ENCODE data around the gene HES4.
A peak's percentile ranks its signal among the peaks of the same experiment; 100 is the strongest.

The HES4 gene

DNA sequence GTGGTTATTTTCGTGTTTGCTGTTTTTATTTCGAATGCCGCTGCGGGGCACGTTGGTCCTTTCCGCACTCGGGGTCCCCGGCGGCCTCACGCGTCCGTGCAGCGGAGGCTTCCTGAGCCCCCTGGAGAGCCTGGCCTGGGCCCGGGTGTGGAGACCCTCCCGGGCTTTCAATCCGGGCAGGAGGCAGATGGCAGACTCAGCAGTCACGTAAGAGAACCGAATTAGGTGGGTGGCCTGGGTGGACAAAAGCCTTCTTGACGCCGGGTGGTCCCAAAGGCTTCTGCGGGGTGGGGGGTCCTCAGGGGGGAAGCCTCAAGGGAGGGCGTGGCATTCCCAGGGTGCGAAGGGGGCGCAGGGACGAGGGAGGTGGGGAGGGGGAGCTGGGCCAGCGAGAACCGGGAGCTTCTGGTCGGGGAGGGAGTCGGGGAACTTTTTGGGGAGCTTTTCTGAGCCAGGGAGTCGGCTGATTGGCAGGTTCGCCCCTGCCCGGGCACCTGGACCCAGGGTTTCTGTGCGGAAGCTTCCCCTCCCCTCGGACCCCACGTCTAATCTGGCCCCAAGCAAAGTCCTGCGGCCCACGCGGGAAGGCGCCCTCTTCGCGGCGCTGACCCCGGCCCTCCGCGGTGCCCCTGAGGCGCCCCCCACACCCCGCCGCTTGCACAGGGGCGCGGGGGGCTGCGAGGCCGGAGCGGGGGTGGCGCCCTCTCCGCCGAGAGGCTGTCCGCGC is 1.3 kb upstream of the HES4 start:
- DNase-seq (ENCODE audit: low read depth in 2 of 2), result no peak
- TF ChIP-seq, protein P1, sequence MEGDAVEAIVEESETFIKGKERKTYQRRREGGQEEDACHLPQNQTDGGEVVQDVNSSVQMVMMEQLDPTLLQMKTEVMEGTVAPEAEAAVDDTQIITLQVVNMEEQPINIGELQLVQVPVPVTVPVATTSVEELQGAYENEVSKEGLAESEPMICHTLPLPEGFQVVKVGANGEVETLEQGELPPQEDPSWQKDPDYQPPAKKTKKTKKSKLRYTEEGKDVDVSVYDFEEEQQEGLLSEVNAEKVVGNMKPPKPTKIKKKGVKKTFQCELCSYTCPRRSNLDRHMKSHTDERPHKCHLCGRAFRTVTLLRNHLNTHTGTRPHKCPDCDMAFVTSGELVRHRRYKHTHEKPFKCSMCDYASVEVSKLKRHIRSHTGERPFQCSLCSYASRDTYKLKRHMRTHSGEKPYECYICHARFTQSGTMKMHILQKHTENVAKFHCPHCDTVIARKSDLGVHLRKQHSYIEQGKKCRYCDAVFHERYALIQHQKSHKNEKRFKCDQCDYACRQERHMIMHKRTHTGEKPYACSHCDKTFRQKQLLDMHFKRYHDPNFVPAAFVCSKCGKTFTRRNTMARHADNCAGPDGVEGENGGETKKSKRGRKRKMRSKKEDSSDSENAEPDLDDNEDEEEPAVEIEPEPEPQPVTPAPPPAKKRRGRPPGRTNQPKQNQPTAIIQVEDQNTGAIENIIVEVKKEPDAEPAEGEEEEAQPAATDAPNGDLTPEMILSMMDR (IDR thresholded peaks at IDR 0.05; ENCODE audit: low read depth, low read length), result no peak
- peak overlapping the region; percentile 54 to 64 for H3K4me3 ChIP-seq (replicated peaks in 1 of 2; ENCODE audit: low read depth in 2 of 2, low read length in 2 of 2)

DNA sequence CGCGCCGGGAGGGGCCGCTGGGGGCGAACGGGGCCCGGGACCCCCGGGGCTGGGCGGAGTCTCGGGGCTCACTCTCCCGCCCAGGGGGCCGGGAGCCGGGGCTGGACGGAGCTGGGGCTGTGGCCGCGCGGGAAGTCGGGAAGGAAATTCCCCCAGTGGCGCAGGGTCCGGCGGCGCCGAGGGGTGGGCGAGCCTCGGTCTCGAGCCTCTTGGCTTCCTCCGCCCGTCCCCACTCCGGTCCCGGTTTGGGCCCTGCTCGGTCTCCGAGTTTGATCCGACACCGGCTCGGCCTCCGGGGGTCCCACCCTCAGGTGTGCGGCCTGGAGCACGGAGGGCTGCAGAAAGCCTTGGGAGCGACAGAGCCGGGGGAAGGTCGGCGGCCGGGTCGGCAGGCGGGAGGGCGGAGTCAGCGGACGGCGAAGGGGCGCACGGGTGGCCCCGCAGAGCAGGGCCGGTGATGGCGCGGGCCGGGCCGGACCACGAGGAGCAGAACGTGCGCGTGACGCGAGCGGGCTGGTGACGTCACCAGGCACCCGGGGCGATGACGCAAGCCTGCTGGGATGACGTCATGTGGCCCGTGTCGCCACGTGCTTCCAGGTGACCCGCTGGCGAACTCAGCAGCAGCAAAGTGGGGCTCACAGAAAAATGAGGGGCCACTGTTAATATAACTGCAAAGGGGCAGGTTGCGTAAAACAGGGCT is 610 bp upstream of the HES4 start:
- peak overlapping the region; percentile 64 to 68 for H3K4me3 ChIP-seq (replicated peaks in 1 of 2; ENCODE audit: low read depth in 2 of 2, low read length in 2 of 2)
- TF ChIP-seq, protein P1 (IDR thresholded peaks at IDR 0.05; ENCODE audit: low read depth, low read length), result no peak
- peak; percentile 85 to 94 for DNase-seq (ENCODE audit: low read depth in 2 of 2)

DNA sequence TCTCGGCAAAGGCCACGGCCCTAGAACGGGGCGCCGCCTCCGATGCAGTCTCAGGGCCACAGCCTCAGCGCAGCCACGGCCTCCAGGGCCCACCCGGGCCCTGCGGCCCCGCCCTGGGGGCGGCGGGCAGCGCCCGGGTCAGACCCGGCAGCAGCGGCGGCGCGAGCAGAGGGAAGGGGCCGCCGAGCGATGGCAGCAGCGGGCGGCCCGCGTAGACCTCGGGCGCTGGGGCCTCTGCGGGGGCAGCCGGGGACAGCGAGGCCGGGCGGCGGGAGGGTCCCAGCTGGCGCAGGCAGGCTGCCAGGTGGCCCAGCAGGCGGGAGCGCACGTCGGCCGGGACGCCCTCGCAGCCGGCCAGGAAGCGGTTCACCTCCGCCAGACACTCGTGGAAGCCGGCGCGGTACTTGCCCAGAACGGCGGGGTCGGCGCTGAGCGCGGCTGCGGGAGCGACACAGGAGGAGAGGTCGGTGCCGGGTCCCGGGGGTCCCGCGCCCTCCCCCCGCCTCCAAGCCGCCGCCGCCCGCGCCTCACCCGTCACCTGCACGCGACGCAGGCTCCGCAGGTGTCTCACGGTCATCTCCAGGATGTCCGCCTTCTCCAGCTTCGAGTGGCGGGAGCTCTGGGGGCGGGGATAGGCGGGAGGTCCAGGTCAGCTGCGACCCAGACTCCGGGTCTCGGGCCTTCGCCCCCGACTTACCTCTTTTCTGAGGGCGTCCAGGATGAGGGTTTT is 737 bp downstream of the HES4 start:
- TF ChIP-seq, protein P1 (IDR thresholded peaks at IDR 0.05; ENCODE audit: low read depth, low read length), result no peak
- DNase-seq (ENCODE audit: low read depth in 2 of 2), result no peak
- H3K4me3 ChIP-seq (replicated peaks in 1 of 2; ENCODE audit: low read depth in 2 of 2, low read length in 2 of 2), result peak overlapping the region; percentile 49 to 50

DNA sequence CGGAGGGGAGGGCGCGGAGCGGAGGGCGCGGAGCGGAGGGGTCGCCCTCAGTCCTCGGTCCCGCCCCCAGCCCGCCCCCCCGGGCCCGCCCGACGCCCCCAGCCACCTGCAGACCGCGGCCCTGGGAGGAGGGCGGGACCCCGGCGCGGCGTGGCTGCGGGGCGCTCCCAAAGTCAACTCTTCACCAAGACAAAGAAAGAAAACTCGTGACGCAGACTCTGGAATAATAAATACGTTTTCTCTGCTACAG is 1.2 kb downstream of the HES4 start:
- TF ChIP-seq, protein P1 (IDR thresholded peaks at IDR 0.05; ENCODE audit: low read depth, low read length), result no peak
- peak overlapping the region; percentile 34 to 50 for H3K4me3 ChIP-seq (replicated peaks in 1 of 2; ENCODE audit: low read depth in 2 of 2, low read length in 2 of 2)
- peak; percentile 37 to 52 for DNase-seq (ENCODE audit: low read depth in 2 of 2)

DNA sequence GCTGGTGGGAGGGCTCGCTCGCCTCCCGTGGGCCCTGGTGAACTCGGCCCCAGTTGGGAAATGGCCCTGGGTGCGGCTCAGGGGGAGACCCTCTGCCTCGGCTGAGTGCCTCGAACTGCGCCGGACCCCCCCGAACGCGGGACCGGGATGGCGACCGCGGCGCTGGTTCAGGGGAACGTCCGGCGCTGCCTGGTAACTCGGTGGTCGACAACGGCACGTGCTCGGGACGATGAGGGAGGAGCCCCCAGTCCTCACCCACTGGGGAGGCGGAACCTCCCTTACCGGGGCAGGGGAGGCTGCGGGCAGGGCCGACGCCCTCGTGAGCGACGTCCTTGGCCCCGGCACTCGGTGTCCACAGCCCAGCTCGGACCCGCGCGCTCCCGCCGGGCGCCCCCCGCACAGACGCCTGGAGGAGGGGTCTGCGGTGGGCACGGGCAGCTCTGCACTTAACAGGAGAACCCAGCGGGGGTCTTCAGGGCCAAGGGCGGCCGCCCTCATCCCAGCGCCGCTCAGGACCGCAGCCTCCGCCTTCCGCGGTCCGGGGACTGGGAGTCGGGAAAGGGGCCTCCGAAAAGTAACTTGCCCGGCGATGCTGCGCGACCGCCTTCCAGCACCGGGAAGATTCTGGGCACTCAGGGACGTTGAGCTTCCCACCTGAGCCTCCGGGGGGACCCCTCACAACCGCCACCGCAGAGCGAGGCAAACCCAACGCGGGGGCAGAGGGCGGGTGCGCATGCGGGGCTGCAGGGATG is 1.7 kb downstream of the HES4 start:
- DNase-seq (ENCODE audit: low read depth in 2 of 2), result no peak
- TF ChIP-seq, protein P1 (IDR thresholded peaks at IDR 0.05; ENCODE audit: low read depth, low read length), result no peak
- peak overlapping the region in 1 of 2 donors; percentile 26 for H3K4me3 ChIP-seq (replicated peaks in 1 of 2; ENCODE audit: low read depth in 2 of 2, low read length in 2 of 2)

DNA sequence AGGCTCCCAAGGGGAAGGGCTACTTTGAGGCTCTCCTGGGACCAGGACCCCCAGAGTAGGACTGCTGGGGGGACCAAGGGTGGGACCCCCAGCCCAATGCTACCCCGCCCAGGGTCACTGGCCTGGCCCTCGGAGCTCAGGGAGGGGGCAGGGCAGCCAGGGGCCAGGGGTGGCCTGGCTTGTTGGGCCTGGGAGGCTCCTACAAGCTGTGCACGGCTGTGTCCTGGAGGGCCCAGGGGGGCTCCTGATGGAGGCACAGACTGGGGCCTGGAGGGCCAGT is 2.2 kb downstream of the HES4 start:
- TF ChIP-seq, protein P1 (IDR thresholded peaks at IDR 0.05; ENCODE audit: low read depth, low read length), result no peak
- DNase-seq (ENCODE audit: low read depth in 2 of 2), result no peak
- no peak overlapping the region for H3K4me3 ChIP-seq (replicated peaks in 1 of 2; ENCODE audit: low read depth in 2 of 2, low read length in 2 of 2)
